HEK293 (cell line): Measurements from ENCODE around the gene BCL6B.
A peak's percentile ranks its signal among the peaks of the same experiment; 100 is the strongest.

Source experiments
- CTCF ChIA-PET: fragments of 350-600 bp; formaldehyde crosslinking; extraction: SDS; loops from one replicate; lab custom pipeline; 2021; ENCODE audit warnings: antibody characterized with exemption; lab: Yijun Ruan, JAX
- POLR2A ChIA-PET: fragments of 300-600 bp; formaldehyde crosslinking; extraction: SDS; loops from one replicate; lab custom pipeline; 2020; ENCODE audit warnings: antibody characterized with exemption, inconsistent platforms; lab: Yijun Ruan, JAX
- H3K27ac ChIP-seq: fragments of 200-500 bp; sonication (Bioruptor generic); 2 replicates; pipeline ENCODE4 v1.5.1; 2014; ENCODE audit warnings: low read depth, low read length, control low read depth, inconsistent platforms; ENCODE audit errors: extremely low read depth
- H3K36me3 ChIP-seq, 2 experiments: fragments of 200-500 bp in 1 of 2; sonication (Bioruptor generic) in 1 of 2; 1 replicate in 1 of 2; 2 replicates in 1 of 2; pipeline ENCODE4 v1.5.1; 2014 to 2017; ENCODE audit warnings: inconsistent platforms in 2 of 2, low read length in 2 of 2; ENCODE audit not compliant: control insufficient read depth in 2 of 2, insufficient read depth in 1 of 2
- H3K4me1 ChIP-seq: fragments of 200-500 bp; sonication (Bioruptor generic); 2 replicates; pipeline ENCODE4 v1.5.1; 2014; ENCODE audit warnings: mild to moderate bottlenecking, low read length, inconsistent platforms; ENCODE audit not compliant: control insufficient read depth, insufficient read depth
- H3K4me3 ChIP-seq: 2 replicates; pipeline ENCODE4 v1.5.1; 2011; ENCODE audit warnings: low read depth, mild to moderate bottlenecking, control low read depth, low read length, moderate library complexity
- H3K9me3 ChIP-seq: fragments of 200-500 bp; sonication (Bioruptor generic); 2 replicates; pipeline ENCODE4 v1.5.1; 2014; ENCODE audit warnings: low read depth, low read length, inconsistent platforms; ENCODE audit not compliant: control insufficient read depth, insufficient read depth
- HIC1 ChIP-seq: fragments of 450-650 bp; formaldehyde crosslinking; IDR thresholded peaks from 2 replicates; pipeline ENCODE4 v1.5.1; 2016; ENCODE audit warnings: missing biosample characterization, missing genetic modification characterization
- MZF1 ChIP-seq: fragments of 450-650 bp; formaldehyde crosslinking; IDR thresholded peaks from 2 replicates; pipeline ENCODE4 v1.5.1; 2017; ENCODE audit warnings: missing biosample characterization, missing genetic modification characterization, borderline replicate concordance
- ZNF133 ChIP-seq: fragments of 450-650 bp; formaldehyde crosslinking; IDR thresholded peaks from 2 replicates; pipeline ENCODE4 v1.5.1; 2016; ENCODE audit warnings: missing biosample characterization, missing genetic modification characterization
- ZNF138 ChIP-seq: fragments of 450-650 bp; formaldehyde crosslinking; IDR thresholded peaks from 2 replicates; pipeline ENCODE4 v1.5.1; 2016; ENCODE audit warnings: missing biosample characterization, missing genetic modification characterization, borderline replicate concordance
- ZNF2 ChIP-seq: fragments of 450-650 bp; formaldehyde crosslinking; IDR thresholded peaks from 2 replicates; pipeline ENCODE4 v1.5.1; 2016; ENCODE audit warnings: missing biosample characterization, missing genetic modification characterization
- ZNF394 ChIP-seq: fragments of 450-650 bp; formaldehyde crosslinking; IDR thresholded peaks from 2 replicates; pipeline ENCODE4 v1.5.1; 2016; ENCODE audit warnings: missing biosample characterization, missing genetic modification characterization, mild to moderate bottlenecking, moderate library complexity, borderline replicate concordance
- ZNF423 ChIP-seq: fragments of 450-650 bp; formaldehyde crosslinking; IDR thresholded peaks from 2 replicates; pipeline ENCODE4 v1.5.1; 2016; ENCODE audit warnings: missing biosample characterization, missing genetic modification characterization
- ZNF530 ChIP-seq: fragments of 450-650 bp; formaldehyde crosslinking; IDR thresholded peaks from 2 replicates; pipeline ENCODE4 v1.5.1; 2016; ENCODE audit warnings: low read depth, missing biosample characterization, missing genetic modification characterization
- ZNF776 ChIP-seq: fragments of 450-650 bp; formaldehyde crosslinking; IDR thresholded peaks from 2 replicates; pipeline ENCODE4 v1.5.0; 2017; ENCODE audit warnings: missing biosample characterization, missing genetic modification characterization, borderline replicate concordance
- TF ChIP-seq, protein P1 (sequence below): fragments of 450-650 bp; formaldehyde crosslinking; IDR thresholded peaks from 2 replicates; pipeline ENCODE4 v1.5.1; 2017; ENCODE audit warnings: missing biosample characterization, missing genetic modification characterization
- TF ChIP-seq, protein P2 (sequence below): fragments of 450-650 bp; formaldehyde crosslinking; IDR thresholded peaks from 2 replicates; pipeline ENCODE4; 2016; ENCODE audit warnings: missing biosample characterization, missing genetic modification characterization
- TF ChIP-seq, protein P3 (sequence below): fragments of 450-650 bp; formaldehyde crosslinking; IDR thresholded peaks from 2 replicates; pipeline ENCODE4 v1.5.1; 2016; ENCODE audit warnings: missing biosample characterization, missing genetic modification characterization
- TF ChIP-seq, protein P4 (sequence below): fragments of 450-650 bp; formaldehyde crosslinking; IDR thresholded peaks from 2 replicates; pipeline ENCODE4 v1.5.1; 2016; ENCODE audit warnings: missing biosample characterization, missing genetic modification characterization
- TF ChIP-seq, protein P5 (sequence below): fragments of 450-650 bp; formaldehyde crosslinking; IDR thresholded peaks from 2 replicates; pipeline ENCODE4 v1.5.1; 2016; ENCODE audit warnings: missing biosample characterization, missing genetic modification characterization

BCL6B gene

GRCh38 chr17:7074931-7075330 is 52.1 kb downstream of the BCL6B start:
- Histone ChIP-seq H3K4me1 (no peaks in the 10 kb centered on the region), H3K27ac (no peak overlapping the region), H3K36me3 (no peaks in the 10 kb centered on the region), H3K9me3 (no peaks in the 10 kb centered on the region), H3K4me3 (no peak overlapping the region)
- ChIA-PET CTCF (interaction anchor here (1.1 to 1.6 kb wide), 2 partner anchors 23 to 29 kb away, joined by 4 to 6 read pairs; no protein-coding TSS in a partner anchor), POLR2A (no interaction called here)
- TF ChIP-seq ZNF530 (tag by site-specific recombination) = no peak
- TF ChIP-seq ZNF394 (tag by site-specific recombination) = no peak

DNA sequence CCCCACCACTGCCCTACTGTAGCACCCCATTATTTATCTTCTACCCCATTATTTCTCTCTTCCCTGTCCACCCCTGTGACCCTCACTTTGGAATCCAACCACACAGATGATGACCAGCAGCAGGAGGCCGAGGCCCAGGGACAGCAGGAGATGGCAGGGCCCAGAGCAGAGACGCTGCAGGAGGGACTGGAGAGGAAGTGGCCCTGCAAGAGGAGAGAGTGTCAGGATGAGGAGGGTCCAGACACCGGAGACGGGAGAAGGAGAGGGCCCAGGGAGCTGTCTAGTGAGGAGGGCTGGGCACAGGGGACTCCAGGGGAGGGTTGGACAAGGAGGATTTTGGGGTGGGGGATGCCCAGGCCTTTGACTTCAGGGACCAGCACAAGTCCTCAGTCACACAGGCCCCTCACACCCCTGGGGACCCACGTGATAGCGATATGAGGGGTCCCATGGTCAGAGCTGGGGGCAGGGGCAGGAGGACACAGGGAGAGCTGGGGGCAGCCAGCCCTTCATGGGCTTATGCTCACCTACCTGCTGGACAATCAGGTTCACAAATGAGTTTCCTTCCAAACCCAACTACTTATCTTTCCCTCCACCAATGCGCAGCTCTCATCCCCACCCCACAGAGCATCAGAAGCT is 55.2 kb downstream of the BCL6B start:
- no peak overlapping the region for H3K27ac ChIP-seq
- H3K4me1 ChIP-seq = no peaks in the 10 kb centered on the region
- H3K4me3 ChIP-seq = no peak overlapping the region
- ChIA-PET POLR2A (no interaction called here), CTCF (interaction anchor here (0.6 to 0.7 kb wide), 2 partner anchors 58 to 219 kb away, joined by 4 to 6 read pairs; no protein-coding TSS in a partner anchor)
- H3K36me3 ChIP-seq = no peaks in the 10 kb centered on the region
- TF ChIP-seq, protein P1, sequence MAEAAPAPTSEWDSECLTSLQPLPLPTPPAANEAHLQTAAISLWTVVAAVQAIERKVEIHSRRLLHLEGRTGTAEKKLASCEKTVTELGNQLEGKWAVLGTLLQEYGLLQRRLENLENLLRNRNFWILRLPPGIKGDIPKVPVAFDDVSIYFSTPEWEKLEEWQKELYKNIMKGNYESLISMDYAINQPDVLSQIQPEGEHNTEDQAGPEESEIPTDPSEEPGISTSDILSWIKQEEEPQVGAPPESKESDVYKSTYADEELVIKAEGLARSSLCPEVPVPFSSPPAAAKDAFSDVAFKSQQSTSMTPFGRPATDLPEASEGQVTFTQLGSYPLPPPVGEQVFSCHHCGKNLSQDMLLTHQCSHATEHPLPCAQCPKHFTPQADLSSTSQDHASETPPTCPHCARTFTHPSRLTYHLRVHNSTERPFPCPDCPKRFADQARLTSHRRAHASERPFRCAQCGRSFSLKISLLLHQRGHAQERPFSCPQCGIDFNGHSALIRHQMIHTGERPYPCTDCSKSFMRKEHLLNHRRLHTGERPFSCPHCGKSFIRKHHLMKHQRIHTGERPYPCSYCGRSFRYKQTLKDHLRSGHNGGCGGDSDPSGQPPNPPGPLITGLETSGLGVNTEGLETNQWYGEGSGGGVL (tag by site-specific recombination) = no peak
- TF ChIP-seq ZNF776 (tag by site-specific recombination) (no peak), MZF1 (tag by site-specific recombination) (no peak), ZNF423 (tag by site-specific recombination) (no peak), ZNF133 (tag by site-specific recombination) (peak; percentile 73)
- TF ChIP-seq, protein P2, sequence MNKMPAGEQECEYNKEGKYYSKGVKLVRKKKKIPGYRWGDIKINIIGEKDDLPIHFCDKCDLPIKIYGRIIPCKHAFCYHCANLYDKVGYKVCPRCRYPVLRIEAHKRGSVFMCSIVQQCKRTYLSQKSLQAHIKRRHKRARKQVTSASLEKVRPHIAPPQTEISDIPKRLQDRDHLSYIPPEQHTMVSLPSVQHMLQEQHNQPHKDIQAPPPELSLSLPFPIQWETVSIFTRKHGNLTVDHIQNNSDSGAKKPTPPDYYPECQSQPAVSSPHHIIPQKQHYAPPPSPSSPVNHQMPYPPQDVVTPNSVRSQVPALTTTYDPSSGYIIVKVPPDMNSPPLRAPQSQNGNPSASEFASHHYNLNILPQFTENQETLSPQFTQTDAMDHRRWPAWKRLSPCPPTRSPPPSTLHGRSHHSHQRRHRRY (tag by site-specific recombination) = no peak
- TF ChIP-seq, protein P3, sequence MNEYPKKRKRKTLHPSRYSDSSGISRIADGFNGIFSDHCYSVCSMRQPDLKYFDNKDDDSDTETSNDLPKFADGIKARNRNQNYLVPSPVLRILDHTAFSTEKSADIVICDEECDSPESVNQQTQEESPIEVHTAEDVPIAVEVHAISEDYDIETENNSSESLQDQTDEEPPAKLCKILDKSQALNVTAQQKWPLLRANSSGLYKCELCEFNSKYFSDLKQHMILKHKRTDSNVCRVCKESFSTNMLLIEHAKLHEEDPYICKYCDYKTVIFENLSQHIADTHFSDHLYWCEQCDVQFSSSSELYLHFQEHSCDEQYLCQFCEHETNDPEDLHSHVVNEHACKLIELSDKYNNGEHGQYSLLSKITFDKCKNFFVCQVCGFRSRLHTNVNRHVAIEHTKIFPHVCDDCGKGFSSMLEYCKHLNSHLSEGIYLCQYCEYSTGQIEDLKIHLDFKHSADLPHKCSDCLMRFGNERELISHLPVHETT (tag by site-specific recombination) = no peak
- no peaks in the 10 kb centered on the region for H3K9me3 ChIP-seq

- Histone ChIP-seq H3K4me3 (no peak overlapping the region), H3K27ac (no peak overlapping the region), H3K9me3 (no peaks in the 10 kb centered on the region), H3K36me3 (no peaks in the 10 kb centered on the region), H3K4me1 (no peaks in the 10 kb centered on the region)
- CTCF ChIA-PET = interaction anchor here (0.5 to 1.2 kb wide), 4 partner anchors 26 to 218 kb away, joined by 3 to 6 read pairs (median 4); no protein-coding TSS in a partner anchor
- POLR2A ChIA-PET = no interaction called here
- TF ChIP-seq ZNF2 (tag by site-specific recombination) (no peak), HIC1 (tag by site-specific recombination) (no peak), ZNF138 (tag by site-specific recombination) (no peak)
- TF ChIP-seq, protein P4, sequence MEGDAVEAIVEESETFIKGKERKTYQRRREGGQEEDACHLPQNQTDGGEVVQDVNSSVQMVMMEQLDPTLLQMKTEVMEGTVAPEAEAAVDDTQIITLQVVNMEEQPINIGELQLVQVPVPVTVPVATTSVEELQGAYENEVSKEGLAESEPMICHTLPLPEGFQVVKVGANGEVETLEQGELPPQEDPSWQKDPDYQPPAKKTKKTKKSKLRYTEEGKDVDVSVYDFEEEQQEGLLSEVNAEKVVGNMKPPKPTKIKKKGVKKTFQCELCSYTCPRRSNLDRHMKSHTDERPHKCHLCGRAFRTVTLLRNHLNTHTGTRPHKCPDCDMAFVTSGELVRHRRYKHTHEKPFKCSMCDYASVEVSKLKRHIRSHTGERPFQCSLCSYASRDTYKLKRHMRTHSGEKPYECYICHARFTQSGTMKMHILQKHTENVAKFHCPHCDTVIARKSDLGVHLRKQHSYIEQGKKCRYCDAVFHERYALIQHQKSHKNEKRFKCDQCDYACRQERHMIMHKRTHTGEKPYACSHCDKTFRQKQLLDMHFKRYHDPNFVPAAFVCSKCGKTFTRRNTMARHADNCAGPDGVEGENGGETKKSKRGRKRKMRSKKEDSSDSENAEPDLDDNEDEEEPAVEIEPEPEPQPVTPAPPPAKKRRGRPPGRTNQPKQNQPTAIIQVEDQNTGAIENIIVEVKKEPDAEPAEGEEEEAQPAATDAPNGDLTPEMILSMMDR (tag by site-specific recombination) = no peak
- TF ChIP-seq, protein P5, sequence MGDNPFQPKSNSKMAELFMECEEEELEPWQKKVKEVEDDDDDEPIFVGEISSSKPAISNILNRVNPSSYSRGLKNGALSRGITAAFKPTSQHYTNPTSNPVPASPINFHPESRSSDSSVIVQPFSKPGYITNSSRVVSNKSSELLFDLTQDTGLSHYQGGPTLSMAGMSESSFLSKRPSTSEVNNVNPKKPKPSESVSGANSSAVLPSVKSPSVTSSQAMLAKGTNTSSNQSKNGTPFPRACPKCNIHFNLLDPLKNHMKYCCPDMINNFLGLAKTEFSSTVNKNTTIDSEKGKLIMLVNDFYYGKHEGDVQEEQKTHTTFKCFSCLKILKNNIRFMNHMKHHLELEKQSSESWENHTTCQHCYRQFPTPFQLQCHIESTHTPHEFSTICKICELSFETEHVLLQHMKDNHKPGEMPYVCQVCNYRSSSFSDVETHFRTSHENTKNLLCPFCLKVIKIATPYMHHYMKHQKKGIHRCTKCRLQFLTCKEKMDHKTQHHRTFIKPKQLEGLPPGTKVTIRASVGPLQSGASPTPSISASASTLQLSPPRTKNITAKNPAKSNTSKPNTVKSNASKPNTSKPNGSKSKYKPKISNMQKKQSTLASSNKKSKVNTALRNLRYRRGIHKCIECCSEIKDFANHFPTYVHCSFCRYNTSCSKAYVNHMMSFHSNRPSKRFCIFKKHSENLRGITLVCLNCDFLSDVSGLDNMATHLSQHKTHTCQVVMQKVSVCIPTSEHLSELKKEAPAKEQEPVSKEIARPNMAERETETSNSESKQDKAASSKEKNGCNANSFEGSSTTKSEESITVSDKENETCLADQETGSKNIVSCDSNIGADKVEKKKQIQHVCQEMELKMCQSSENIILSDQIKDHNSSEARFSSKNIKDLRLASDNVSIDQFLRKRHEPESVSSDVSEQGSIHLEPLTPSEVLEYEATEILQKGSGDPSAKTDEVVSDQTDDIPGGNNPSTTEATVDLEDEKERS (tag by site-specific recombination) = no peak
Measured at GRCh38 chr17:7078711-7079110, 55.9 kb downstream of the BCL6B start.
